HFFc6 (cell line): ENCODE data around the gene SH2B3. TPM values are rescaled to one million over a fixed set of nuclear protein-coding genes. Genes with fewer than 3 reads are reported as not detected.

Experiments used
- DNase-seq: peaks from one replicate; pipeline ENCODE4 v3.0.0-alpha.2; 2018
- H3K27ac Mint-ChIP-seq: 2 replicates; pipeline ENCODE4 v1.8.0; 2020; ENCODE audit warnings: mild to moderate bottlenecking, mixed read lengths
- H3K27me3 Mint-ChIP-seq: 2 replicates; pipeline ENCODE4 v1.8.0; 2021; ENCODE audit warnings: mild to moderate bottlenecking, moderate library complexity, mixed read lengths; ENCODE audit not compliant: insufficient read depth
- H3K36me3 Mint-ChIP-seq: 2 replicates; pipeline ENCODE4 v1.8.0; 2021; ENCODE audit warnings: low read depth, mixed read lengths
- H3K4me1 Mint-ChIP-seq: 2 replicates; pipeline ENCODE4 v1.8.0; 2020; ENCODE audit warnings: low read depth, mixed read lengths
- H3K4me3 Mint-ChIP-seq: 2 replicates; pipeline ENCODE4 v1.8.0; 2020; ENCODE audit warnings: mild to moderate bottlenecking, moderate library complexity, mixed read lengths
- H3K9me3 Mint-ChIP-seq: 2 replicates; pipeline ENCODE4 v1.8.0; 2020; ENCODE audit warnings: mild to moderate bottlenecking, mixed read lengths
- total RNA-seq, 6 experiments: library from RNA; stranded (reverse); fragmentation: NEBNext Ultra II Directional; extraction: Animal tissue kit (Norgen Biotek cat#: 25700); gene quantifications; 2 replicates in 1 of 6; 3 replicates in 5 of 6; pipeline ENCODE4 v1.2.3, GENCODE V29; 2021
- TF ChIP-seq, protein P1 (sequence below): fragments of 200-600 bp; sonication (generic); IDR thresholded peaks from 2 replicates; pipeline ENCODE4 v1.5.0; 2021; ENCODE audit warnings: antibody characterized with exemption, mild to moderate bottlenecking

SH2B3 gene
- total RNA-seq, 6 experiments from 2014 or later: 54.0 to 80.3 (median 69.8) TPM

DNA sequence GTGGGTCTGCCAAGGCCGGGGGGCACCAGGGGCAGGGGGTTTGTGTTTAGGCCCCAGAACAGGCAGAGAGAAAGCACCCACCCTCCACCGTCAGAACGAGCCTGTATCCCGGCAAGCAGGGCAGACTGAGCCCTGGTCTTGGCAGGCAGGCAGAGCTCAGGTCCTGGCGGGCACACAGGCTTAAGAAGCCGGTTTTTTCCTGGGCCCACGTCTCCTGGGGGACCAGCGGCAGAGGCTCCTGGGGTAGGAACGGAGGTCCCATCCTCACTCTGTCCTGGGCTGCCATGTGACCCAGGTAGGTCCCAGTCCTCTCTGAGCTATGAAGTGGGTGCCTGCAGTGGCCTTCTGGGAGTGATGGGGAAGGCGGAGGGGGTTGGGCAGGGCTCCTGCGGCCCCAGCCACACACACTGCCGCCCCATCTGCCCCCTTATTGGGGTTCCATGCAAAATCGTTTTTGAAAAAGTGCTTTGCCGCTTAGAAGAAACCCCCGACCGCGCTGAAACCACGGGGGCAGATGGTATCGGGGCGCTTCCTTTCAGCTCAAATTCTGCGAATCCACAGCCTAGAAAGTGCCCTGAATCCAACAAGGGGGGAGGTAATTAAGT is 24.2 kb downstream of the SH2B3 start:
- H3K36me3 Mint-ChIP-seq: peaks cover 17% of the 10 kb centered on the region; the same call in 1 of the 2 replicates
- DNase-seq: no peak
- TF ChIP-seq, protein P1, sequence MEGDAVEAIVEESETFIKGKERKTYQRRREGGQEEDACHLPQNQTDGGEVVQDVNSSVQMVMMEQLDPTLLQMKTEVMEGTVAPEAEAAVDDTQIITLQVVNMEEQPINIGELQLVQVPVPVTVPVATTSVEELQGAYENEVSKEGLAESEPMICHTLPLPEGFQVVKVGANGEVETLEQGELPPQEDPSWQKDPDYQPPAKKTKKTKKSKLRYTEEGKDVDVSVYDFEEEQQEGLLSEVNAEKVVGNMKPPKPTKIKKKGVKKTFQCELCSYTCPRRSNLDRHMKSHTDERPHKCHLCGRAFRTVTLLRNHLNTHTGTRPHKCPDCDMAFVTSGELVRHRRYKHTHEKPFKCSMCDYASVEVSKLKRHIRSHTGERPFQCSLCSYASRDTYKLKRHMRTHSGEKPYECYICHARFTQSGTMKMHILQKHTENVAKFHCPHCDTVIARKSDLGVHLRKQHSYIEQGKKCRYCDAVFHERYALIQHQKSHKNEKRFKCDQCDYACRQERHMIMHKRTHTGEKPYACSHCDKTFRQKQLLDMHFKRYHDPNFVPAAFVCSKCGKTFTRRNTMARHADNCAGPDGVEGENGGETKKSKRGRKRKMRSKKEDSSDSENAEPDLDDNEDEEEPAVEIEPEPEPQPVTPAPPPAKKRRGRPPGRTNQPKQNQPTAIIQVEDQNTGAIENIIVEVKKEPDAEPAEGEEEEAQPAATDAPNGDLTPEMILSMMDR: no peak
- H3K4me1 Mint-ChIP-seq: peaks cover 67% of the 10 kb centered on the region
- H3K27ac Mint-ChIP-seq: peak overlapping the region; percentile 71
- no peak overlapping the region for H3K4me3 Mint-ChIP-seq
- no peaks in the 10 kb centered on the region; the same call in 1 of the 2 replicates for H3K27me3 Mint-ChIP-seq
- H3K9me3 Mint-ChIP-seq: no peaks in the 10 kb centered on the region

DNA sequence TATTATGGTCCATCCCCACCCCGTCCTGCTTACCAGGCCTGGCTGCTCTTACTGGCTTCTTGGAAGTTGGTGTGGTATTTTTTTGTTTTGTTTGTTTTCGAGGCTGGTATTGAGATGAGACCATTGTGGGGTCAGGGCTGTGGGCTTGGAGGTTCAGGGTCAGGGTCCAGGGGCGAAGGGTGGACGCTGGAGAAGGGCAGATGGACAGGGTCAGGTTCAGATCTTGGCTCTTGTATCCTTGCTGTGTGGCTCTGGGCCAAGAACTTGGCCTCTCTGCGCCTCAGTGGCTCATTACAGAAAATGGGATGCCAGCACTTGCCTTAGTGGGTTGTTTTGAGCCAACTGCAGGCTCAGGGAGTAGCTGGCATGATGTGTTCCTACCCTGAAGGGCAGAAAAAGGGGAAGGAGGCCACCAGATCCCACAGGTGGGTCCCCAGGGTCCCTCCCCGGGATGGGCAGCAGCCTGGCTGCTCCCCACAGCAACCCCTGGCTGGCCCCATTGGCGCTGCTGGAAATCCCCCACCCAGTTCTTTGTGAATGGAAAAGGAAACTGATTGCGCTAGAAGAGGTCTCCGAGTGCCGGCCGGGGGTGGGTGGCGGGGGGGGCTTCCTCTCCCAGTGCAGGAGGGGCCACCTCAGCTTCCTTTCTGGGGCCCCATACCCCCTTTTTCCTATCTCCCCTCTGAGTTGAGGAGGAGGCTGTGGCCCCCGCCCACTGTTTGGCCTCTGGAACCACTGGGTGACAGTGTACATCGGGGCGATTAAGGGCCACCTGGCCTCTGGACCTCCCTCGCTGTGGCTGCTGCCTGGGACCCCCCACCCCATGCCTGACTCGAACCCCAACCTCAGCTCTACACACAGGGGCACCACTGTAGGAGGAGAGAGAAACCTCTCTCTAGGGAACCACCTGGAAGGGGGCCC is 25.0 kb downstream of the SH2B3 start:
- no peak overlapping the region; the same call in 1 of the 2 replicates for H3K4me3 Mint-ChIP-seq
- H3K27me3 Mint-ChIP-seq: peaks cover 2% of the 10 kb centered on the region
- TF ChIP-seq, protein P1: no peak
- DNase-seq: no peak
- no peaks in the 10 kb centered on the region for H3K9me3 Mint-ChIP-seq
- peak overlapping the region; percentile 93 for H3K27ac Mint-ChIP-seq
- H3K4me1 Mint-ChIP-seq: peaks cover 67% of the 10 kb centered on the region
- peaks cover 17% of the 10 kb centered on the region; the same call in 1 of the 2 replicates for H3K36me3 Mint-ChIP-seq

DNA sequence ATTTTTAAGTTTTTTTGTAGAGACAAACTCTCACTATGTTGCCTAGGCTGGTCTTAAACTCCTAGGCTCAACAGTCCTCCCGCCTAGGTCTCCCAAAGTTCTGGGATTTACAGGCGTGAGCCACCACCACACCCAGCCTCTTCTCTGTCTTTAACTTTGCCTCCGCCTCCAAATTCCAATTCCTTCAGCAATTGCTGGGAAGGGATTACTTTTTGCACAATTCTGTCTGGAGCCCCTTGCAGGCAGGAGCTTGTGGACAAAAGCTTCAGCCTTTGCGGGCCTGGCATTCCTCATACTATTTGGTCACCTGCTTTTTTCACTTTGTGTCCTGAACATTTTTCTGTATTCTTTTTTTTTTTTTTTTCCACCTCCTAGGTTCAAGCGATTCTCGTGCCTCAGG is 26.0 kb downstream of the SH2B3 start:
- H3K27ac Mint-ChIP-seq: peak overlapping the region; percentile 93
- H3K9me3 Mint-ChIP-seq: no peaks in the 10 kb centered on the region
- TF ChIP-seq, protein P1: no peak
- H3K27me3 Mint-ChIP-seq: peaks cover 13% of the 10 kb centered on the region
- no peak for DNase-seq
- H3K4me1 Mint-ChIP-seq: peaks cover 67% of the 10 kb centered on the region
- H3K4me3 Mint-ChIP-seq: peak overlapping the region; percentile 13; the same call in 1 of the 2 replicates
- peaks cover 12% of the 10 kb centered on the region; the same call in 1 of the 2 replicates for H3K36me3 Mint-ChIP-seq

DNA sequence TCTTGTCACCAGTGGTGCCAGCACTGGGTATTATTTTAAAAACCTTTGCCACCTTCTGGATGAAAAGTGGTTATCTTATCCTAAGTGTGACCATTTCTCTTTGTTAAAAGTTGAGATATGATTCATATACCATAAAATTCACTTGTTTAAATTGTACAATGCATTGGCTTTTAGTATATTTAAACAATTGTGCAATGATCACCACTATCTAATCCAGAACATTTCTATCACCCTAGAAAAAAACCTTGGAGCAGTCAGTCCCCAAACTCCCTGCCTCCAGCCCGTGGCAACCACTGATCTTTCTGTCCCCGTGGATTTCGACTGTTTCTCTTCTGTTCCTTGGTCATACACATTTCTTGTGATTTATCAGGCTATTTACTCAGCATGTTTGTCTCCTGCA is 28.3 kb downstream of the SH2B3 start:
- Mint-ChIP-seq H3K27me3 (peaks cover 24% of the 10 kb centered on the region), H3K36me3 (peaks cover 10% of the 10 kb centered on the region; the same call in 1 of the 2 replicates), H3K9me3 (no peaks in the 10 kb centered on the region), H3K4me3 (peak overlapping the region; percentile 80), H3K4me1 (peaks cover 88% of the 10 kb centered on the region), H3K27ac (peak overlapping the region; percentile 93)
- DNase-seq: no peak
- TF ChIP-seq, protein P1: peak; percentile 19; the same call in 1 of the 2 replicates

DNA sequence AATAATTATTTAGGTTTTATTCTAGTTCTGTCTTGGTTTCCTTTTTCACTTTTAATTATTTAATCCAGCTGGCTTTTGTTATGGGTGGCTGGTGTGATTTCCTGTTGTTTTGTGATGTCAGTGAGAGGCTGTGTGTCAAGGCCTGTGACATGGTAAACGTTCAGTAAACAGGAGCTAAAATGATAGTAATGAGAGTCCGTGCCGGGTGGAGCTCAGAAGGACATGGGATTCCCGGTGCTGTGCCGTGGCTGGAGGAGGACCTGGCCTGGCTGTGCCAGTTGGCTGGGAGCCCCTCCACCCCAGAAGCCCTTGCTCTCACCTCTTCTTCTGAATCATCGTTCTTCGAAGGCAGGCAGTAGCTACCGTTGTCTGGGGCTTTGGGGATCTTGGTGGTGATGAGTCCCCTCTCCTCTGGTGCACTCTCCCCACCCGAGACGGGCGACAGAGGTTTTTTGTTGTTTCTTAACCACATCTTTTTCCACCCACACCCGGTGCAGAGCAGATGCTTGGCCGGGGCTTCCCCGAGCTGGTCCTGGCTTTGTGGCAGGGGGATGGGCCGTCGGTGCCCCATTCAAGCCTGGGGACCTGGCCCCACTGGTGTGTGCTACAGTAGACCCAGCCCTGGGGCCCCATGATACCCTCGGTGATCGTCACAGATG is 29.1 kb downstream of the SH2B3 start:
- Mint-ChIP-seq H3K9me3 (no peaks in the 10 kb centered on the region), H3K36me3 (peaks cover 10% of the 10 kb centered on the region; the same call in 1 of the 2 replicates), H3K27ac (peak overlapping the region; percentile 93), H3K27me3 (peaks cover 30% of the 10 kb centered on the region), H3K4me1 (peaks cover 91% of the 10 kb centered on the region), H3K4me3 (peak overlapping the region; percentile 80)
- DNase-seq: peak; percentile 67
- TF ChIP-seq, protein P1: no peak
